Lower leg skin (tissue), 3 donors: ENCODE data around the gene CEP63.

Source experiments
- CTCF ChIP-seq, 3 donors: fragments of 450-650 bp; IDR thresholded peaks; one replicate each; pipeline ENCODE4 v1.5.1; 2016; ENCODE audit warnings: antibody characterized with exemption in 3 of 3, mild to moderate bottlenecking in 3 of 3, moderate library complexity in 2 of 3
- POLR2A ChIP-seq, 2 donors: fragments of 450-650 bp; IDR thresholded peaks; one replicate each; pipeline ENCODE4 v1.6.1; 2016 to 2017; ENCODE audit warnings: antibody characterized with exemption in 2 of 2, mild to moderate bottlenecking in 1 of 2, moderate library complexity in 1 of 2

GRCh38 chr3:134466331-134466730 lies 19.5 kb upstream of the CEP63 start:
- TF ChIP-seq CTCF (IDR thresholded peaks at IDR 0.05) (no peak), POLR2A (IDR thresholded peaks at IDR 0.05) (no peak)
